Activated effector memory CD4-positive, alpha-beta T cell treated with anti-CD3 and anti-CD28 coated beads, Interleukin-2, amount 50 U/mL, for 16 hours (primary cell): ENCODE measurements around the gene PCDHA4.

Experiments
- DNase-seq: peaks from one replicate; pipeline ENCODE4 v3.0.0-alpha.2; 2020

The PCDHA4 gene

DNA sequence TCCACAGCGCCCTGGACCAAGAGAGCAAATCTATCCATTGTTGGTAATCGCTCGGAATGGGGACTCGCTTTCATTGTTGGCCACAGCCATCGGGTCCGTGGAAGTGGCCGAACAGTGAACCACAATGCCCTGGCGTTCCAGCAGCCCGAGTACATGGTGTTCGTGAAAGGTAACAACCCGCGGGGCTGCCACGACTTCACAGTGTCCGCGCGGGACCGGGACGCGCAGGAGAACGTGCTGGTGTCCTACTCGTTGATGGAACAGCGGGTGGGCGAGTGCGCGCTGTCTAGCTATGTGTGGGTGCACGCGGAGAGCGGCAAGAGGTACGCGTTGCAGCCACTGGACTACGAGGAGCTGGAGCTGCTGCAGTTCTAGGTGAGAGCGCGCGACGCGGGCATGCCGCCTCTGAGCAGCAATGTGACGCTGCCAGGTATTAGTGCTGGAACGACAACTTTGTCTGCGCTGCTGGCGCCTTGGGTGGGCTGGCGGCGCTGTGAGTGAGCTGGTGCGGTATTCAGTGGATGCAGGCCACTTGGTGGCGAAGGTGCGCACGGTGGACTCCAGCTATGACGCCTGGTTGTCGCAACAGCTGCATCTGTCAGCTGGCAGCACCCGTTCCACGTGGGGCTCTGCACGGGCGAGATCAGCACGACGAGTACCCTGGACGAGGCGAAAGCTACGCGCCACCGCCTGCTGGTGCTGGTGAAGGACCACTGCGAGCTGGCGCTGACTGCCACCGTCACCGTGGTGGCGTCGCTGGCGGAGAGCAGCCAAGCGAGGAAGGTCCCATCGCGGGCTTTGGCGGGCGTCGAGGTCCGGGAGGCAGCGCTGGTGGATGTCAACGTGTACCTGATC is 55.8 kb downstream of the PCDHA4 start:
- no peak for DNase-seq
